ENCODE data around the gene CAPN11. TPM values are rescaled to one million over a fixed set of nuclear protein-coding genes. Genes with fewer than 3 reads are reported as not detected.

CAPN11 gene
- total and polyA plus RNA-seq, 2 of the 4 experiments (the other 2 are of a cell fraction): not detected

DNA sequence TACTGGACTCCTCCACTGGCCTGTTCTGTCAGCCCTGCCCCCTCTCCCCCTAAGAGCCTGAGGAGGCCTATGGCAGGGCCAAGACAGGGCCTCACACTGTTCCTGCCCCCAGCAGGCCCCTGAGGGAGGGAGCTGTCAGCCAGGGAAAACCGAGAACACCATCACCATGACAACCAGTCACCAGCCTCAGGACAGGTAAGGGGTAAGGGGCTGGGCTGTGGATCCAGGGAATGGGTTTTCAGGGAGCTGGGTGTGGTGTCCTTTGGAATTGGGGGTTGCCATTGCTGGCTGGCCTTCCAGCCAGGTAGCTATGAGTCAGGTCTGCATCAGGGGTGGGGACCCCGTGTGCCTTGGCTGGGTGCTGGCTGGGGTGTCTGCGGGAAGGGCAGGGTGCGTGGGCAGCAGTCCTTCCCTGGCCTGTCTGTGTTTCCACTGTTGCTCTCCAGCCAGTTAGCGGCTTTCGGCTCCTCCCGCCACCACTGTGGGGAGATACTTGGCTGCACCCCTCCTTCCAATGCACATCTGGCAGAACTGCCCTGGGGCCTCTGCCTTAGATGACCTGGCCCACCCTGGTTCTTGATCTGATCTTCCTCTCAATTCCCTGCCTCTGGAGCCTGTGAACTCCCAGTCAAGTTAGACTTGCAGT, 68.7 kb downstream of the CAPN11 start:
- no peak overlapping the region for H2BK20ac ChIP-seq (ENCODE audit: low read depth, low read length)
- no peak overlapping the region for H4K5ac ChIP-seq (ENCODE audit: low read depth, low read length)
- no peak overlapping the region for H3K4ac ChIP-seq (ENCODE audit: low read depth, low read length)
- CTCF ChIA-PET: interaction anchor here (0.5 kb wide), 1 partner anchor 53 kb away, joined by 3 read pairs; no protein-coding TSS in a partner anchor
- no peak overlapping the region for H4K8ac ChIP-seq (ENCODE audit: low read depth in 2 of 2, low read length in 2 of 2)
- no peak overlapping the region for H3K9ac ChIP-seq (ENCODE audit: low read depth, low read length)
- H3K79me1 ChIP-seq (ENCODE audit: low read depth in 1 of 2, low read length in 2 of 2): peaks cover 0 to 8% of the 10 kb centered on the region in 2 experiments; a peak in 1 of 4 replicates
- H2AK9ac ChIP-seq (replicated peaks; ENCODE audit: low read depth, low read length, poor library complexity): no peak overlapping the region
- H3K56ac ChIP-seq (ENCODE audit: extremely low read depth, insufficient read depth, low read length): no peak overlapping the region
- H2AK5ac ChIP-seq (ENCODE audit: low read depth, low read length): no peak overlapping the region
- TF ChIP-seq FOS (IDR thresholded peaks at IDR 0.05; ENCODE audit: low read depth, low read length): no peak
- TF ChIP-seq POLR2A (IDR thresholded peaks at IDR 0.05; ENCODE audit: low read depth, low read length): no peak
- in situ Hi-C loops (cut with MboI; ENCODE audit: low sequenced_read_pairs) (no loop called here), intact Hi-C loops (cut with micrococcal nuclease) (no loop called here), dilution Hi-C loops (cut with HindIII; ENCODE audit: low sequenced_read_pairs, unreplicated experiment) (no loop called here)
- no TSS peak for BruUV-seq (replicated peaks)
- H3K27ac ChIP-seq (ENCODE audit: insufficient read depth, low read length): no peak overlapping the region
- H2AFZ ChIP-seq (replicated peaks; ENCODE audit: low read length, poor library complexity): no peak overlapping the region
- H3K14ac ChIP-seq (replicated peaks; ENCODE audit: low read depth, low read length): no peak overlapping the region
- no peaks in the 10 kb centered on the region for H3K27me3 ChIP-seq (ENCODE audit: control insufficient read depth, insufficient read depth, low read length)
- H3K4me3 ChIP-seq (ENCODE audit: insufficient read depth, low read depth, low read length): no peak overlapping the region
- H4K91ac ChIP-seq (ENCODE audit: insufficient read depth, low read depth, low read length): no peak overlapping the region
- POLR2A ChIA-PET (ENCODE audit: unreplicated experiment): no interaction called here
- H3K4me2 ChIP-seq (ENCODE audit: low read depth, low read length): no peak overlapping the region
- no peak for ATAC-seq (ENCODE audit: low read depth)
- no peaks in the 10 kb centered on the region for H4K20me1 ChIP-seq (ENCODE audit: insufficient read depth, low read length)
- no peak overlapping the region for H2BK15ac ChIP-seq (ENCODE audit: low read depth, low read length)
- peaks cover 2% of the 10 kb centered on the region; the same call in 1 of the 2 replicates for H3K36me3 ChIP-seq (ENCODE audit: control insufficient read depth, insufficient read depth, low read length)
- no peak overlapping the region for H2BK120ac ChIP-seq (ENCODE audit: low read depth, low read length)
- H3K4me1 ChIP-seq (ENCODE audit: control insufficient read depth, insufficient read depth, low read length): peaks cover 8% of the 10 kb centered on the region
- no peaks in the 10 kb centered on the region for H3K9me1 ChIP-seq (ENCODE audit: insufficient read depth, low read length)
- no peak overlapping the region for H2BK5ac ChIP-seq (ENCODE audit: low read depth, low read length, poor library complexity, severe bottlenecking)
- 96% methylated on average over 5 of the region's 7 CpGs; no CpG with 5 or more reads in 1 of the 2 experiments for WGBS, 2 experiments (ENCODE audit: extremely low coverage in 2 of 2, insufficient read length in 1 of 2)
- no peak for DNase-seq
- no peaks in the 10 kb centered on the region for H3K9me3 ChIP-seq (ENCODE audit: control insufficient read depth, insufficient read depth, low read length)
- no peak overlapping the region for H3K23ac ChIP-seq (ENCODE audit: low read depth, low read length)
- H3K18ac ChIP-seq (ENCODE audit: low read depth, low read length): no peak overlapping the region
